Measurements from ENCODE around the gene SEMA7A. TPM values are rescaled to one million over a fixed set of nuclear protein-coding genes. Genes with fewer than 3 reads are reported as not detected.

Gene SEMA7A
- total and polyA plus RNA-seq, 9 of the 15 experiments (the other 6 are each of a cell fraction or from before 2014, with no cell fraction given) = 0.04 to 8.2 (median 5.4) TPM; not detected in 1

- TF ChIP-seq HDAC3 (IDR thresholded peaks at IDR 0.05; ENCODE audit: borderline replicate concordance, partially characterized antibody) (no peak), MAFK (IDR thresholded peaks at IDR 0.05; ENCODE audit: low read length) (no peak), THAP7 (CRISPR knock-in tag; IDR thresholded peaks at IDR 0.05) (no peak), ZFP36 (IDR thresholded peaks at IDR 0.05; ENCODE audit: low read depth, low read length, partially characterized antibody) (peak; percentile 83), RBM25 (IDR thresholded peaks at IDR 0.05; ENCODE audit: low read depth, low read length, severe bottlenecking) (peak; percentile 74), KAT8 (IDR thresholded peaks at IDR 0.05; ENCODE audit: low read depth) (no peak)
Measured at GRCh38 chr15:74412159-74412558, 21.6 kb downstream of the SEMA7A start (continued).

- no peaks in the 10 kb centered on the region for H3K79me2 ChIP-seq (ENCODE audit: control insufficient read depth, insufficient read depth, low read length)
- ATAC-seq (no peak), FAIRE-seq (no peak), DNase-seq (ENCODE audit: extremely low read depth in 1 of 4, low spot score in 3 of 4) (no peak)
- H3K9me3 ChIP-seq (replicated peaks; ENCODE audit: control insufficient read depth, insufficient read depth, low read depth, low read length) = no peaks in the 10 kb centered on the region
- H3K27me3 ChIP-seq (ENCODE audit: control insufficient read depth in 2 of 2, insufficient read depth in 2 of 2, low read length in 2 of 2) = no peaks in the 10 kb centered on the region
- H3K36me3 ChIP-seq (ENCODE audit: control insufficient read depth, insufficient read depth, low read length) = peaks cover 65% of the 10 kb centered on the region; the same call in 2 of the 3 replicates
- intact Hi-C loops (cut with micrococcal nuclease) = no loop called here
- ChIA-PET CTCF (ENCODE audit: low intra/inter-chr PET ratio) (no interaction called here), POLR2A (interaction anchor here (0.6 to 3.5 kb wide), 5 partner anchors 10 to 505 kb away, joined by 3 to 24 read pairs (median 6); no protein-coding TSS in a partner anchor)
- peaks cover 14 to 49% of the 10 kb centered on the region in 2 experiments; a peak in 4 of 5 replicates for H3K4me1 ChIP-seq (replicated peaks in 1 of 2; ENCODE audit: control insufficient read depth in 2 of 2, insufficient read depth in 2 of 2, low read length in 2 of 2)
- H2AFZ ChIP-seq (ENCODE audit: low read depth, low read length) = no peak overlapping the region
- BruUV-seq (replicated peaks) = no TSS peak
- H3K9me1 ChIP-seq (ENCODE audit: control insufficient read depth, insufficient read depth, low read length) = peaks cover 3% of the 10 kb centered on the region
- H3K9ac ChIP-seq (ENCODE audit: insufficient read depth in 1 of 2, low read depth in 2 of 2, low read length in 2 of 2) = peak overlapping the region in 1 of 2 experiments; percentile 55; a peak in 2 of 4 replicates
- 87% methylated on average over 12 of the region's 12 CpGs for WGBS (ENCODE audit: insufficient coverage, low coverage, missing lambda C conversion rate)
- 0 out of 2 replicates have a peak, but pooled peaks have one; percentile 14 for TF ChIP-seq ZNF740 (CRISPR knock-in tag; IDR thresholded peaks at IDR 0.05)
- no peak for TF ChIP-seq ZNF740 (tag; IDR thresholded peaks at IDR 0.05)
- no peak for TF ChIP-seq HSF4 (CRISPR knock-in tag; IDR thresholded peaks at IDR 0.05; ENCODE audit: borderline replicate concordance)
- peak; percentile 64; the same call in 1 of the 2 replicates for TF ChIP-seq ZBTB33 (CRISPR knock-in tag; IDR thresholded peaks at IDR 0.05)
- no peak overlapping the region for H3K4me2 ChIP-seq (ENCODE audit: insufficient read depth, low read length)
- H3K27ac ChIP-seq (ENCODE audit: extremely low read depth, low read depth, low read length) = no peak overlapping the region
- H4K20me1 ChIP-seq (replicated peaks; ENCODE audit: control insufficient read depth, insufficient read depth, low read length) = no peaks in the 10 kb centered on the region
- no peak overlapping the region for H3K4me3 ChIP-seq
- in situ Hi-C loops (cut with MboI) = no loop called here
Measured at GRCh38 chr15:74411686-74412085, 22.1 kb downstream of the SEMA7A start.

Measured in K562 (cell line).